Measurements from ENCODE around the gene STAP1.

Gene STAP1

DNA sequence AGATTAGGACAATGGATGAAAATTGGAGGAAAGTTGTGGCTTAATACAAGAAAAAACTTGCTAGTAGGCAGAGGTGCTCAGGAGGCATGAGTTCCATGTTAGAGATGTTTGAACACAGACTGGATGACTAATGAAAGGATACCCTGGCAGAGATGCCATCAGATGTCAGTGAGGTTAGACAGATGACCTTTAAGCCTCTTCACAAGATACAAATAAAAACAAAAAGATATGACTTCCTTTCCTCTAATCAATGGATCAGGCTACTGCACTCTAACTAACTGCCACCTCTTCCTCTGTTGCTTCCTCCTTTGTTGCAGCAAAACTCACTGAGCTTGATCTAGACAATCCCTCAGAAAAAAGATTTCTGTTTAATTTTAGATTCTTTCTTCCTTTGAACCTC, 14.7 kb downstream of the STAP1 start:
- DNase-seq (ENCODE audit: low read depth) = no peak
- TF ChIP-seq, protein P1, sequence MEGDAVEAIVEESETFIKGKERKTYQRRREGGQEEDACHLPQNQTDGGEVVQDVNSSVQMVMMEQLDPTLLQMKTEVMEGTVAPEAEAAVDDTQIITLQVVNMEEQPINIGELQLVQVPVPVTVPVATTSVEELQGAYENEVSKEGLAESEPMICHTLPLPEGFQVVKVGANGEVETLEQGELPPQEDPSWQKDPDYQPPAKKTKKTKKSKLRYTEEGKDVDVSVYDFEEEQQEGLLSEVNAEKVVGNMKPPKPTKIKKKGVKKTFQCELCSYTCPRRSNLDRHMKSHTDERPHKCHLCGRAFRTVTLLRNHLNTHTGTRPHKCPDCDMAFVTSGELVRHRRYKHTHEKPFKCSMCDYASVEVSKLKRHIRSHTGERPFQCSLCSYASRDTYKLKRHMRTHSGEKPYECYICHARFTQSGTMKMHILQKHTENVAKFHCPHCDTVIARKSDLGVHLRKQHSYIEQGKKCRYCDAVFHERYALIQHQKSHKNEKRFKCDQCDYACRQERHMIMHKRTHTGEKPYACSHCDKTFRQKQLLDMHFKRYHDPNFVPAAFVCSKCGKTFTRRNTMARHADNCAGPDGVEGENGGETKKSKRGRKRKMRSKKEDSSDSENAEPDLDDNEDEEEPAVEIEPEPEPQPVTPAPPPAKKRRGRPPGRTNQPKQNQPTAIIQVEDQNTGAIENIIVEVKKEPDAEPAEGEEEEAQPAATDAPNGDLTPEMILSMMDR (conservative IDR thresholded peaks at IDR 0.05; ENCODE audit: low read depth, low read length) = no peak
- no peak overlapping the region for H3K4me3 ChIP-seq (ENCODE audit: low read depth, low read length)

DNA sequence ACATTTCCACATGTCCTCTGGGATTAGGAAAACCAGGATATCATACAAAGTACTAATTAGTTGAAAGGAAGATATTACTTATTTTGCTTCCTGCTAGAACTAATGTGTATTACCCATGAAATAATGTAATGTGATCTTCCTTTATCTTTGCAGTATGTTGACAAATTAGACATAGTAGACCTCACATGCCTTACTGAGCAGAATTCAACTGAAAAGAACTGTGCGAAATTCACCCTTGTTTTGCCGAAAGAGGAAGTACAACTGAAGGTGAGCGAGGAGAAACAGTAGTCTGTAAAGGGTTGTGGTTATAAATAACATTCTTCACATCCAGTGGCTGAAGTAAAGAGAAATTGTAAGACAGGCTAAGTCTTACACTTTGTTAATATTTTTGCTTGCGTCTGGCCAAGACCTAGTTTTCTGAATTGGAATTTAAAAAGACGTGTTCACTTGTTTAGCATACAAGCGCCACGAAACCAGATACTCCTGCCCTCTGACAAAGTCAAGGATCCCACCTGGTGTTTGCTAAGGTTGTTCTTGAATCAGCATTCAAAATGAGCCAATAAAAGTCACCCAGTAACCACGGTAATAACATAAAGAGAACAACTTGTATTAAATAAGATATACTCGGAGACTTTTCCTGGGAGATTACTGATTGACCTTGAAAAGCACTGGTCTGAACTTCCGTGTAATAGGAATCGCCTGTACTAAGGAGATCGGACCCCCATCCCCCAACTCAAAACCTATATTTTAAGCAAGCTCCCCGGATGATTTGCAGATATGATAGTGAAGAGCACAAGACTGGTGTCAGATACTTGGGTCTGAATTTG, 16.9 kb downstream of the STAP1 start:
- peak overlapping the region; percentile 40 for H3K4me3 ChIP-seq (ENCODE audit: low read depth, low read length)
- TF ChIP-seq, protein P1 (conservative IDR thresholded peaks at IDR 0.05; ENCODE audit: low read depth, low read length) = no peak
- peak; percentile 74 for DNase-seq (ENCODE audit: low read depth)

DNA sequence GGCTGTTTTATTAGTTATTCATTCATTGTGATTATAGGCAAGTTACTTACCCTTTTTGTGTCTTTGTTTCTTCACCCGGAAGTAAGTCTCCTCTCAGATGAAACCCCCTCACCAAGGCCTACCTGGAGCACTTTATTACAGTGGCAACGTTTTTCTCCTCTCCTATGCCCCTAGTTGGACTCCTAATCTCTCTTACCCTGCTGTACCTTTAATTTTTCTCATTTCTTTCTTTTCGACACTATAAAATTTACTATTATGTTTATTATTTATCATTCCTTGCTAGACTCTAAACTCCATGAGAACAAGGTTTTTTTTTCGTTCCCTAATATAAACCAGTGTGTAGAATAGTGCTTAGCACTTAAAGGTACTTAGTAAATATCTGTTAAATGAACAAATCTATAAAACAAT, 17.5 kb downstream of the STAP1 start:
- H3K4me3 ChIP-seq (ENCODE audit: low read depth, low read length) = no peak overlapping the region
- TF ChIP-seq, protein P1 (conservative IDR thresholded peaks at IDR 0.05; ENCODE audit: low read depth, low read length) = no peak
- no peak for DNase-seq (ENCODE audit: low read depth)

DNA sequence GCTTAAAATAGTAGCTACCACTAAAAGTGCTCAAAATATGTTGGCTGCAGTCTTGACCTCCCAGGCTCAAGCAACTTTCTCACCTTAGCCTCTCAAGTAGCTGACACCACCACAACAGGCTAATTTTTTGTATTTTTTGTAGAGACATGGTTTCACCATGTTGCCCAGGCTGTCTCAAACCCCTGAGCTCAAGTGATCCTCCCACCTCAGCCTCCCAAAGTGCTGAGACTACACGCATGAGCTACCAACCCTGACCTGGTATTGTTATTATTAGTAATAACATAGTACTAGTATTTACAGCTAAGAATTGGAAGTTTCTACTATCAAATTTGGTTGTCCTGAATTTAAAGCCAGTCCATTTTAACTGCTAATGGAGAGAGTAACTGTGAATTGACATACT, 18.0 kb downstream of the STAP1 start:
- TF ChIP-seq, protein P1 (conservative IDR thresholded peaks at IDR 0.05; ENCODE audit: low read depth, low read length) = no peak
- no peak overlapping the region for H3K4me3 ChIP-seq (ENCODE audit: low read depth, low read length)
- DNase-seq (ENCODE audit: low read depth) = no peak

DNA sequence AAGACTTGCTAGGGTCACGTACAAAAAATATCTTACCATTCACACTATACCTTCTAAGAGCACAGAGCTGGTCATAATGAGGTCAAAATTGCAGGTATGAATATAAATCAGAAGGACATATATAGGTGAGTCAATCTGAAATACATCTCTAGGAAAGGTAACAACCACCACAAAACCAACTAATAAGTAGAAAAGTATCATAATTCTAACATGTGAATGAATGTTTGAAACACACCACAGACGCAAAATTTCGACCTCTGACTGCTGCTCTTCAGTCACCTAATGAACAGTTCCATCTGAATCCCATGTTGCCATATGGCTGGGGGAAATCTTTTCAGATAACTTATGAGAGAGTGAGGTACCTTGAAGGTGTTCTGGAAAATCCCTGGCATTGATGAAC, 22.1 kb downstream of the STAP1 start:
- H3K4me3 ChIP-seq (ENCODE audit: low read depth, low read length) = no peak overlapping the region
- no peak for DNase-seq (ENCODE audit: low read depth)
- TF ChIP-seq, protein P1 (conservative IDR thresholded peaks at IDR 0.05; ENCODE audit: low read depth, low read length) = no peak

DNA sequence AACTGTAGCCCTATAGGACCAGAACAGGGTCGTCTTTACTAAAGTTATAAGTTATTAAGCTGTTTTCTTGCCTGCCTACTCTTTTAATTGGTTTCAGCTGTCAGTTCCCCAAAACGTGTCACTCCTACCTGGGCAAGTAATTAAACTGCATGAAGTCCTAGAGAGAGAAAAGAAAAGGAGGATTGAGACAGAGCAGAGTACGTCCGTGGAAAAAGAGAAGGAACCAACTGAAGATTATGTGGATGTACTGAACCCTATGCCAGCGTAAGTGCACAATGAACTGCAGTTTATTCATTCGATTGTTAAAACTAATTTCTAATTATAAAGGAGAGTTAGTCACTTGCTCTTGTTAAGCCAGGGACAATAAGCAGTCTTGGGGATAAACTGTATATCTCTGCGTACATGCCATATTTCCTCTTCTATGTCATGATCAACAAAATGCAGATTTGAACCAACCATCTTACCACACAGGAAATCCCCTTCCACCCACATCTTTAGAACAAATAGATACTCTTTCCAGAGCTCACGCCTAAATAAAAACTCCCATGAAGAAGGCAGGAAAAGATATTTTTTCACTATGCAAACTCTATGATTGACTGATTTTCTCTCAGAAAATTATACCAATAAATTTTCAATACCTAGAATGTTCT, 22.8 kb downstream of the STAP1 start:
- H3K4me3 ChIP-seq (ENCODE audit: low read depth, low read length) = no peak overlapping the region
- no peak for DNase-seq (ENCODE audit: low read depth)
- TF ChIP-seq, protein P1 (conservative IDR thresholded peaks at IDR 0.05; ENCODE audit: low read depth, low read length) = no peak

Measured in choroid plexus epithelial cell (primary cell).